Activated CD4-positive, alpha-beta T cell treated with anti-CD3 and anti-CD28 coated beads, Interleukin-2, Interleukin-4, amounts not matched to agents 100 ng/mL and 50 ng/mL, durations not matched to agents 16 hours and 8 hours (primary cell): ENCODE results near the gene BHMT2.

Source experiments
- DNase-seq: peaks from one replicate; pipeline ENCODE4 v3.0.0-alpha.2; 2020; ENCODE audit warnings: low spot score

The BHMT2 gene

DNA sequence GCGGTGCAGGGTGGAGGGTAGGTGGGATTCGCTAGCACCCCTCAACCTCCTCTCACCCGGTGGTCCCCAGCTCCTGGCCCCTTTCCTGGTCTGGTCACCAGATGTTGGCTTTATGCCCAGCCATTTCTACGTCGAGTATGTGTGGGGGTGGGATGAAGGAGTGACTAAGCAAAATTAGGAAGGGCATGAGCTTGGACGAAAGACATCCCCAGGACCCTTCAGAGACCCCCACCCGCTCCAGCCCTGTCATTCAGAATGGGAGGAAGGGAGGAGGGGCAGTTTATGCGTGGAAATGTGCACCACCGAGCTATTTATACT, 742 bp downstream of the BHMT2 start:
- DNase-seq = no peak

DNA sequence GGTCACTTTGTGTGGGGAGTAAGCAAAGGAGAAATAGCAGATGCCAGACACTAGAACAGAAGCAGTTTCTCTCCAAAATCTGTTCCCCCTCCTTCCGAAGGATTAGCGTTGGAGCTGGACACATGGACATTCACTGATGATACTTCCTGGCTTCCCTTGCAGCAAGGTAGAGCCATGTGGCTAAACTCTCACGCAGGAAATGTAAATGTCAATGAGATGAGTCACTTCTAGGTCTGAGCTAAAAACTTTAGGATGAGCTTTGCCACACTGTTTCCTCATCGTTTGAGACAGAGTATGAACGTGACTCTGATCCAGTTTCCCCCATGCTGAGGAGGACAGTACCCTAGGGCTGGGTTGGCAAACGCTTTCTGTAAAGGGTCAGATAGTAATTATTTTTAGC, 5.1 kb downstream of the BHMT2 start:
- no peak for DNase-seq

DNA sequence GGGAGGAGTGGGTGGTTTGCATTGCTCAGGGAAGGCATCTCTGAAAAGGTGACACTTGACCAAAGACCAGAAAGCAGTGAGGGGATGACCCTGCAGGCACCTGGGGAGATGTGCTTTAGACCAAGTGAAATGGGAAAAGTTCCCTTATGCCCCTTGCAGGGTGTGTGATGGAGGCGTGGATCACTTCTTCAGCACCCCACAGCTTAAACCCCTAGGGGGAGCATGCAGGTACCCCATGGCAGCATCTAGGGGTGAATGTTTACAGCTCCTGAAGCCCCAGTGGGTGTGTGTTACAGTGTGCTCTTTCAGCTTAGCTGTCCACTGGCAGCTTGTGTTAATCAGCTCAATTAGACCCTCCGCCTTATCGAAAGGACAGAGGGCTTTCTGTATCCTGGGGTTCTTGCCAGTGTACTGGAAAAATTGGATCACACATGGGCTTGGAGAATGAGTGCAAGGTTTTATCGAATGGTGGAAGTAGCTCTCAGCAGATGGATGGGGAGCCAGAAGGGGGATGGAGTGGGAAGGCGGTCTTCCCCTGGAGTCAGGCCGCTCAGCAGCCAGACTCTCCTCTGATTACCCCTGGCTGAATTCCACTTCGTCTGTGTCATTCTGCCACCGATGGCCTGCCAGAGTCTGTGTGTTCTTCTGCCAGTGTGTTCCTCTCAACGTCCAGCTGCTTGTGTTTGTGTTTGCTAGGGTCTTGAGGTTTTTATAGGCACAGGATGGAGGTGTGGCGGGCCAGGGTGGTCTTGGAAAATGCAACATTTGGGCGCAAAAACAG, 6.3 kb downstream of the BHMT2 start:
- no peak for DNase-seq

DNA sequence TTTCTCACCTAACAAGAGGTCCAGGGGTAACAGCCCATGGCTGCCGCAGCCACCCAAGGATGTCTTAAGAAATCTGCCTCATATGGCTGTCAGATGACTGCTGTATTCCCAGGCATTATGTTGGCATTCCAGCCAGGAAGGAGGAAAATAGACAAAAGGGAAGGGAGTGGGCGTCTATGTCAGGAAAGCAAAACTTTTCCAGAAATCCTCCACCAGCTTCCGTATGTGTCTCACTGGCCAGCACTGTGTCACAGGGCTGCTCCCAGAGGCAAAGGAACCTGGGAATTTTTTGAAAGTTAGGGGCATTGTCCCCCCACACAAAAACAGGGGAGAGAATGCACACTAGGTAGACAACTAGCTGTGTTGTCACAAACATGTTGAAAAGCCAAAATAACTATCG, 7.3 kb downstream of the BHMT2 start:
- DNase-seq = no peak

DNA sequence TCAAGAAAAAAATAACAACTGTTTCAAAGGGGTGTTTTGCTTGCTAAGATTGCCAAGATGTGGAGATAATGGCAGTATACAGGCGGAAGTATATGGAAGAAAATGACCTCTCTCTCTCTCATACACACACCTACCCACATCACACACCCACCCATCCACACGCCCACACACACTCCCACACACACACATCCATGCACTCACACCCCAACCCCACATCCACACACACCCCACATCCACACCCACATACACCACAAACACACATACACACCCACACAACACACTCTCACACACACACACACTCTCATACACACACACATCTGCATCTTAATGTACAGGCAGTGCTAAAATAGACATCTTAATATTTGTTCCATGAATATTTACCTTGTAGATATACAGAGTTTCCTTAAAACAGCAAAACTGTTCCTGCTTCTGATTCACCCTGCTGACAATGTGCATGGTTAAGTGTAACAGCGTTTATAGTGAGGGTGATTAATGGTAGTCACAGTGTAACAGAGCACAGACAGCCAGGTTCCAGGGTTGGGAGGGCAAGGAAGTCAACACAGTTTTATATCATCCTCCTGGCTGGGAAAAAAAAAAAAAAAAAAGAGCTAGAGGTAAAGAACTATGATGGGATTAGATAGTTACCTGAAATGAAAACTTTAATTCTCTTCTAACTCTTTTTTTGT, 8.3 kb downstream of the BHMT2 start:
- DNase-seq = no peak

DNA sequence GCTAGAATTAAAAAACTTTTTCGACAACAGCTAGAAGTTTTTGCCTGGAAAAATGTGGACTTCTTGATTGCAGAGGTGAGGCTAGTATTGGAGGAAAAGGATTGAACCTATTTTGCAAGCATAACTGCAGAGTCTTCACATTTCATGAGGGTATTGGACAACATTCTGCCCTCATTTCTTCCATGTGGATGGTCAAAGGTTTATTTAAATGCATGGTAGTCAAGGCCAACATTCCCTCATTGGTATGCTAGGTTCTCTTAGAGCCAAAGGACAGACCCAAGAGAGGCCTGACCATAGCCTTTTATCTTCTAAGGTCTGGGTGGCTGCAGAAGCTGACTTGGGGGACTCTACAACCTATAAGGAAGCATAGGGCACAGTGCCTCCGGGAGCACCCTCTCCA, 11.2 kb downstream of the BHMT2 start:
- DNase-seq = no peak

DNA sequence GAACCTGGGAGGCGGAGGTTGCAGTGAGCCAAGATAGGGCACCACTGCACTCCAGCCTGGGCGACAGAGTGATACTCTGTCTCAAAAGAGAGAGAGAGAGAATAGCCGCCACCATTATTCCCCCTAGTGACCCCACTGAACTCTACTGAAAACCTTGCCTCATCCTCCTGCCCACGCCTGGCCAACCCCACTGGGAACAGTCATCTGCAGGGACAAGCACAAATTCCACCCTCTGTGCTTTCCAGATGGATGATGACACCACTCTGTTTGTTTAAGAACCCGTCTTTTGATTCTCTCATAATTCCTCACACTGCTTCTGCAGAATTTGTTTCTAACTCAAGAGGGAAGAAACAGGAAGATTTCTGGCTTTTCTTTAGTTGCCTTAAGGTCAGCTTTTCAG, 12.2 kb downstream of the BHMT2 start:
- no peak for DNase-seq

DNA sequence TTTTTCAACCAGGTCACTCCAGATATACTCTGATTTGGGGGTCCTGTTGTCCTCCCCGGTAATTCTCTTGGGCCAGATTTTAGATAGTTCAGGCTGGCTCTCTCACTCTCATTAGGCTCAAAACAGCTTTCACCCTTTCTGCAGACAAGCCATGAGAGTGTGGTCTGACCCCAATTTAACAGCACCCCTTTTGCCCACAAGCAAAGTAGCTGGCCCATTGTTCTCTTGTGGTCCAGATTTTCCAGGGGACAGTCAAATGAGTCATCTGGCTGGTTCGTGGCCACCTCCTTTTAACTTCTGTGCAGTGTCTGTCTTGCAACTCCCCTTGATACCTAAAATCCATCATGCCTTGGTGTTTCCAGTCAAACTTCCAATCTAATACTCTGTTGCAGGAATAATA, 16.5 kb downstream of the BHMT2 start:
- DNase-seq = no peak

DNA sequence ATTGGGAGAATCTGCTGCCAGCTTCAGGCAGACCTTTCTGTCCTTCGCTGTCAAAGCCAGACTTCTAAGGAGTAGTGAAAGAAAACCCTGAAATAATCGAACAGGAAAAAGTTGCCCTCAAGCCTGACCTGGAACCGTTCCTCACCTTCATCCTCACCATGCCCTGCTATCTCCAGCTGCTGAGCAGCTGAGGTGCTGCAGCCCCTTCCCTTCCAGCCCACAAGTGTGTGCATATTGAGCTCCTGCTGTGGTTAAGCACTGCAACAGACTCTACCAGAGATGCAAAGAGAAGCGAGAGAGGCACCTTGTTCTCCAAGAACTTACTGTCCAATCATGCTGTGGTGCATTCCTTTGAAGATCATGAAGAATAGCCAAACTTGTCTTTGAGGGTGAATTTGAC, 18.9 kb downstream of the BHMT2 start:
- no peak for DNase-seq

DNA sequence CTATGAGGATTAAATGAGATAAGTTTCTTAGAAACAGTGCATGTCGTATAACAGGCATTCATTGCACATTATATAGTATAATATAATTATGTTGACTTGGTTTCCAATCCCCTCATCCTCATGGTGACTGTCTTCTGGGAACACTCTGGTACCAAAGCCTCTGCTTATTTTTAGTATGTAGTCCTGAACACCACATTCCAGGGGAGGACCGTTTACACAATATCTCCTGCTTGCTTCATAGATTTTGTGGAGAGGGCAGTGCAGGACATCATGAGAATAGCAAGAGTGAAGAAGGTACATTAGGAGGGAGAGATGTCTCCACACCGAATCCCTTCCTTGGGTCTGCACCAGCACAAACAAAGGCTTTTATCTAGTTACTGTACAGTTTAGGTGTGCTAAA, 21.5 kb downstream of the BHMT2 start:
- no peak for DNase-seq

DNA sequence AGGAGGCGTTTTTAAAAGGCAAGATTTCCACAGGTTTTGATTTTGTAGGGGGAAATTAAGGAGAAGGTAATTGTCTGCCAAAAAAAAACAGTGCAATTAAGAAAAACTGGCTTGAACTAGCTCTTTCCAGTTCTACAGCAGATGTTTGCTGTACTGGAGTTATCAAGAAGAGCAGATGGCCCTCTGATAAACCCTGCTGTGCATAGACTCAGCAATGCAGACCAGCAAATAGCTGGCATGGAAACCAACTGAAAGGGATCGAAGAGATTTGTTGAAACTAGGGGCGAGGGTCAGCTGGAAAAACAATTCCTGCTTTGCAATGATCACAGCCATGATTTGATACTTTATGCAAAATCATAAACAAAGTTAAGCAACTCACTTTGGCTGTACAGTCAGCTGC, 24.2 kb downstream of the BHMT2 start:
- no peak for DNase-seq

DNA sequence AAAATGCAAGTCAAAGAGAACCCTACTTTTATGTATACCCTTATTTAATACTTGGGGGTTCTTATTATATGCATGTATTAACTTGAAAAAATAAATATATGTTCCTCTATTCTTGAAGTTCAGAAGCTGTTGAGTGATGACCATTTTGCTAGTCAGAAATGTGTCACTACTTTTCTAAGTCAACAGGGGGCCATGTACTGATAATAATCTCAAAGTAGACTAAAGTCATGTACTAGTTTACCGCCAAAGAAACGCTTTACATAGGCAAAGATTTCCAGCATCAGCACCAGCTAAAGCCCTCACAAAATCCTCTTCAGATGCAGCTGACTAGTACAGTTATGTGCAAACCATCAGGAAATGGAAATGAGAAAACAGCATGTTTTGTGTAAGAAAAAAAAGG, 36.3 kb downstream of the BHMT2 start:
- DNase-seq = no peak

DNA sequence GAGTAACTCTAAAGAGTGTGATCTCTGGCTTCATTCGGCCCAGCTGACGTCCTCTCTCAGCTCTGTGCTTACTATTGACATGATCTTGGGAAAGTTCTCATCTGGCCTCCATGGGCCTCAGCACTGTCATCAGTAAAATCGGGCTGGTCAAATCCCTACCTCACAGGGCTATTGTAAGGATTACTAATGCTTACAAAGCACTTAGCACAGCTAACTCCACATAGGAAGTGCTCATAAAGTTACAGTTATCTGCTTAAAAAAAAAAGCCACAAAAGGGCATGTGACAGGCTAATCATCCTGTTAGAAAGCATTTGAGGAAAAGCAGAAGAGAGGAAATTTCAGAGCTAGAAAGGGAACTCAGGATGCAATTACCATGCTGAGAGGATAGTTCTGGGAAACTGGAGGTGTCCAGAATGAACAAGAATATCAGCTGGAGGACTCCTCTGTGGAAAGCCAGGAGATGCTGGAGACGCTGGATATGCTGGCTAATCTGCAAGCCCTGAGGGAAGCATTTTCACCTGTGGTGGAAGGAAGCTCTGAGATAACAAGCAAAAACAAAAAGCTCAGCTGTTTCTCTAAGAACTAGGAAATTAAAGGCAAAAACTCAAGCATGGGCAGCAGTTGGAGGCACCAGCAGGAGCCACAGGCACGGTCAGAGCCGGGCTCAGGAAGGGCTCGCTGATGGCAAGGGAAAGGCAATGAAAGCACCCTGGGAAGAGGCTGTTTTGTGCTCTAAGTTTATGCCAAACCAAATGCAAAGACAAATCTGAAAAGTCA, 37.6 kb downstream of the BHMT2 start:
- DNase-seq = no peak

DNA sequence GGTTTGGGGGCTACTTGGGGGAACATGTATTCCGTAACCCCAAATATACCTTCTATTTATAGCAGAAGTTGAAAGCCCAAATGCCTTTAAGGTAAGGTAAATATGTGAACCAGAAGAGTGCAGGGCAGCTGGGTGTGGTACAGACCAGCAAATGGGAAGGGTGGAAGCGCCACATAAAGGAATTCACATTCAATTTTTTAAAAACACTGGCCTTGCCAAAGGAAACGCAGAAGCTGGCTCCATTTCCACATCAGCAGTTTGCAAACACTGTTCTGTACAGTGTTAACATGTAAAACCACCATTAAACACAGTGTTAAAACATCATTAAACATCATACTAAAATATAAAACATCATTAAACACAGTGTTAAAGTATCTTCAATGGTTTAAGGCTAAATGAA, 38.5 kb downstream of the BHMT2 start:
- DNase-seq = no peak

DNA sequence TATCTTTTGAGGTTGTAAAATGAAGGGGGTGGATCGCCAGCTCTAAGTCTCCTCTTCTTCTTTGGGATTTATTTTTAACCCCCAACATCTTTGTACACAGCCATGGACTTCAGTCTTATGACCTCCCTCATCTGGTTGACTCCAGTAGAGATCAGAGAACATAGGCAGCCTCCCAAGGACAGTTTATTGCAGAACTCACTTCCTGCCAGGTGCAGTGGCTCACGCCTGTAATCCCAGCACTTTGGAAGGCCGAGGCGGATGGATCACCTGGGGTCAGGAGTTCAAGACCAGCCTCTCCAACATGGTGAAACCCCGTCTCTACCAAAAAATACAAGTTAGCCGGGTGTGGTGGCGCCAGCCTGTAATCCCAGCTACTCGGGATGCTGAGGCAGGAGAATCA, 39.2 kb downstream of the BHMT2 start:
- no peak for DNase-seq

DNA sequence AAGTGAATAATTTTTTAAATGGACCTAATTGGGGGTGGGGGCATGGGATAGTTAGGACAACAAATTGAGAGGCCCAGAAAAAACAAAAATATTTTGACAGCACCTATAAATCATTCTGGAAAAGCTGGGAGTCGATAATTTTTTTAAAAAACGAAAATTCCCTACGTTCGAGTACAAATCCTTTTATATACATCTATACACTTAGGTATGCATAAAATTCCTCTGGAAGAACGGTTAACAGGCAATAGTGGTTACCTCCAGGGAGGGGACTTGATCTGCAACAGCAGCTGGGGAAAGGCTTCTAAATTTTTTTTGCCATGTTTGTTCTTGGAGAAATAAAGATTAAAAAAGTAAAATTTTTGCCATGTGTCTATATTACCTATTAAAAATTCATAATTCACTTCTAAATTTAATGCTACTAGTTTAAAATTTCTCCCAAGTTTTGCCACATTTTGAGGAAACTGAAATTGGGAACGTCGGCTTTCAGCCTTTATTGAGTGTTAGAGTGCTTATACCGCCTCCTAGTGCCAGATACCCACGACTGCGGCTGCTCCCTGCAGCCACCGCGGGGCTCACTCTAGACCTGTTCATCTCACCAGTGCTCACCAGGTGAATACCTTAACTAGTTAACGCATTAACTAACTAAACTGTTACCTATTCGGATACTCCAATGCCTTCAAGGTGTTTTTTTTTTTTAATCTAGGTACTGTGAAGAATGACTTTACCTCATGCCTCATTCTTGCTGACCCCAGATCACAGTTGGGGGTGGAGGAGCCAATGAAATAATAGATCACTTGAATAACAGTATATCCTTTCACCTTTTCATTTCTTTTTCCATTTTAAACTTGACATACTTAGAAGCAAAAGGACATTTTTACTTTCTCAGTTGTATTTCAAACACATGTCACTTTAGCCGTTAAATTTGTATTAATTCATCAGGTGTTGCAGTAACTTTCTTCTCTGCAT, 40.2 kb downstream of the BHMT2 start:
- peak; percentile 24 for DNase-seq

DNA sequence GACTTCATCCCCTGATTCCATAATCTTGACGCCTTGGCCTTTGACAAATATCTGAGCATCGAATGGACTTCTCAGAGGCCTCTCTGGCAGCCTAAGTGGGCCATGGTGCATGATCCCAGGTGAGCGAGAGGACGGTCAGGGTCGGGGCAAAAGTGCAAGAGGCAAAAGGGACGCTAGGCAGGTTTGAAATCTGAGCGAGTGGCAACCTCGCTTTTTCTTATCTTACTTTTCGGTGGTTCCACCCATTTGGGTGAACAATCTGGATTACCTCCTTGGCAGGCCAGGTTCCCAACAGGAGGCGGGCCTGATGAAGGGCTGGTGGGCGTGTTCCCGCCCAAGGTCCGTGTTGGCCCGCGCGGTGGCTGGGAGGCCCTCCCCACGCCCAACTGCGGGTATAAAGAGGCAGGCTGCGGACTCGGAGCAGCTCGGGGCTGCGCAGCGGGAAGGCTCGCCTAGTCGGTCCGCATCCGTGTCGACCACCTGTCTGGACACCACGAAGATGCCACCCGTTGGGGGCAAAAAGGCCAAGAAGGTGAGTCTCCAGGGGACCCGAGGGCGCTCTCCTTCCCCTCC, 41.9 kb downstream of the BHMT2 start, which contains the start of gene BHMT:
Gene BHMT, plus strand, starts transcription at position 423 of the 573 bp plus-strand sequence. Its CDS starts 77 bp downstream, at position 500.
- DNase-seq = no peak

DNA sequence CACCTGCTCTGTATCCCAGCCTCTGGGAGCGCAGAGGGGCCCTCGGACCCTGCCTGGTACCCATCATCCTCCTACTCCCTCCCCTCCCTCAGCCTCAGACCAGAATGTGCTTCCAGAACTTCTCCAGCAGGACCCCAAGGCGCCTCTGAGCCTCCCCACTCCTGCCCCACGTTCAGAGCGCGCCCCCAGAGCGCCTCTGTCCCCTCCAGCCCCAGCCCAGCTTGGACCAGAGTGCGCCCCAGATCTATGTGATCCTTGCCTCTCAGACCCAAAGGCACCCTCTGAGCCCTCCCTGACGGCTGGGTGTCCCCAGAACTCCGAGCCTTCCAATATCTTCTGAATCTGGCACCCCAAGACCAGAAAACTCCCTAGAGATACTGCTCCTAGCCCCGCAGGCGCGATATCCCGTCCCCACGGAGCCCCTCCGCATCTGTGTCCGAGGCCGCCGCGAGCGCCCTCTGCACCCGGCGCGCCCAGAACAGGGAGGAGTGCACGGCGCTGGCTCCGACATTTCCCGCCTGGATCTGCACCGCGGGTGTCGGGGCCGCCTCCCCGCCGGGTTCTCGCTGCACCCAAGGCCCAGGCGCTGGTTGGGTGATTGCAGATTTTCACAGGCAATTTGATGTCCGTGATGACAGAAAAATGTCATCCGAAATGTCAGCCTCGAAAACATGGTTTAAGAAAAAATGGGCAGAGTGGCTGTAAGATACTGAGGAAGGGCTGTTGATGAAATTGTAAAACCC, 42.6 kb downstream of the BHMT2 start:
- DNase-seq = no peak

DNA sequence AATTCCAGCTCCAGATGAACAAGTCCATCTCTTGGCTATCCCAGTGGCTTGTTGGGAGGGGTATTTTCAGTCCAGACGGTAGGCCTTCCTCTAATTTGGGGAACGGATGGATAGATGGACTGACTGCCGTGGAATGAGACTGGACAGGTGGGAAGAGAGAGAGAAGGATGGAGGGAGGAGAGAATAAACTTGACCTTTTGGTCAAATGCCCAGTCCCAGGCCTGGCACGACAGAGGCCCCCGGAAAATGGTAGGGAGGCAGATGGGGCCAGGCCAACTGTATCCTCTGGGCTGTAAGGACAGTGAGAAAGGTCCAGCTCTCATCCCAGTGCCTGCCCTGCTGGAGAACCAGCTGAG, 43.1 kb downstream of the BHMT2 start:
- no peak for DNase-seq

DNA sequence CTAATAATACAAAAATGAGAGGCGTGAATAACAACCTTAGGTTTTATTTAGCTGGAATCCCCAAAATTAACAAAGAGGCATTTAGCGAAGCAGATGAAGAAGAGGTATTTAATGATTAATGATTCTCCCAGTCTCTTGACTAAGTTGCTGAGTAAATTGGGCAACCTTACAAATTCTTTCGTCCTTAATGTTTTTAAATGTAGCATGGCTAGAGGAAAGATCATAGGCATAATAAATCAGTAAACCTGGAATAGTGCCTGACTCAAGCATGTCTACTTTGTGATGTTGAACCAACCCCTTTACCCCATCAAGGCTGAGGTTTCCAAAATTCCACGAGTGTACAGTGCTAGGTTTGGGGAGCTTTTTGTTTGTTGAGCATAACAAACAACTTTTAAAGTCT, 49.9 kb downstream of the BHMT2 start:
- DNase-seq = no peak

DNA sequence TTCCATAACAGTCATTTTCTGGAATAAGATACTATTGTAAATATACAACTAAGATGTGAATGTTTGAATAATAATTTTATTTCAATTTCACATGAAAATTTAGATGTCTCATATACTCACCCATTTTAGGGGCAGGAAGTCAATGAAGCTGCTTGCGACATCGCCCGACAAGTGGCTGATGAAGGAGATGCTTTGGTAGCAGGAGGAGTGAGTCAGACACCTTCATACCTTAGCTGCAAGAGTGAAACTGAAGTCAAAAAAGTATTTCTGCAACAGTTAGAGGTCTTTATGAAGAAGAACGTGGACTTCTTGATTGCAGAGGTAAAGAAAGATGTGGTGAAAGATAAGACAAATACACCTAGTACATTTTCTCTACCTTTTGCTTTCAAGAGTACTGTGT, 50.7 kb downstream of the BHMT2 start:
- peak; percentile 10 for DNase-seq
